Measurements from ENCODE around the gene COL23A1. TPM values are rescaled to one million over a fixed set of nuclear protein-coding genes. Genes with fewer than 3 reads are reported as not detected.

COL23A1 gene
- total and polyA plus RNA-seq, 2 of the 8 experiments (the other 6 are each of a cell fraction or from before 2014, with no cell fraction given), result 3.1 to 4.7 TPM

GRCh38 chr5:178341851-178342140 lies 248.4 kb downstream of the COL23A1 start:
- no peak overlapping the region for H2BK120ac ChIP-seq (replicated peaks; ENCODE audit: low read depth, low read length)
- no peak overlapping the region for H2AK5ac ChIP-seq (ENCODE audit: low read depth, low read length)
- no peak overlapping the region for H3K14ac ChIP-seq (ENCODE audit: insufficient read length)
- H3K27ac ChIP-seq (ENCODE audit: low read depth, low read length), result no peak overlapping the region
- H3K36me3 ChIP-seq (ENCODE audit: control insufficient read depth in 2 of 4, insufficient read depth in 4 of 4, low read length in 3 of 4), result no peaks in the 10 kb centered on the region
- WGBS, 2 experiments (ENCODE audit: extremely low coverage in 1 of 2, insufficient coverage in 1 of 2, insufficient read length in 1 of 2, insufficient replicate concordance in 2 of 2, low coverage in 1 of 2, low lambda C conversion rate in 2 of 2, missing lambda C conversion rate in 1 of 2), result 90% methylated on average over 10 of the region's 10 CpGs; no CpG with 5 or more reads in 1 of the 2 experiments
- no peaks in the 10 kb centered on the region for H3K9me3 ChIP-seq (ENCODE audit: insufficient read depth in 2 of 2, low read depth in 1 of 2, low read length in 1 of 2)
- 0 out of 2 replicates have a peak, but pooled peaks cover 1% of the 10 kb centered on the region for H3K23me2 ChIP-seq (ENCODE audit: low read depth, low read length)
- H2BK20ac ChIP-seq (ENCODE audit: low read length), result no peak overlapping the region
- H3K4ac ChIP-seq (replicated peaks; ENCODE audit: insufficient read length, low read depth, low read length), result no peak overlapping the region
- no peak overlapping the region for H2AFZ ChIP-seq (ENCODE audit: low read length)
- 0 out of 7 replicates have a peak, but pooled peaks cover 0 to 3% (median 0%) of the 10 kb centered on the region in 4 experiments for H3K4me1 ChIP-seq (replicated peaks in 1 of 4; ENCODE audit: control insufficient read depth in 3 of 4, insufficient read depth in 4 of 4, low read length in 3 of 4)
- H3K79me2 ChIP-seq (ENCODE audit: control insufficient read depth in 1 of 2, insufficient read depth in 2 of 2, low read length in 2 of 2), result no peaks in the 10 kb centered on the region
- no peak overlapping the region for H4K91ac ChIP-seq (replicated peaks; ENCODE audit: insufficient read length, low read length)
- peak overlapping the region; percentile 57; the same call in 1 of the 2 replicates for H4K8ac ChIP-seq (ENCODE audit: extremely low read depth, insufficient read depth, low read length)
- TF ChIP-seq FOSL1 (IDR thresholded peaks at IDR 0.05; ENCODE audit: insufficient read depth, low read depth, low read length), result no peak
- TF ChIP-seq ASH2L (IDR thresholded peaks at IDR 0.05; ENCODE audit: low read length), result no peak
- no peak for TF ChIP-seq SIX5 (IDR thresholded peaks at IDR 0.05; ENCODE audit: low read depth, low read length)
- TF ChIP-seq CHD2 (IDR thresholded peaks at IDR 0.05; ENCODE audit: low read length), result no peak
- no peak for TF ChIP-seq TAF1 (IDR thresholded peaks at IDR 0.05; ENCODE audit: low read depth, low read length)
- TF ChIP-seq MAX (IDR thresholded peaks at IDR 0.05), result no peak
- no peak for TF ChIP-seq CTBP2 (IDR thresholded peaks at IDR 0.05; ENCODE audit: borderline replicate concordance, insufficient read depth, insufficient read length, low read length)
- no peak overlapping the region for H3K4me3 ChIP-seq (ENCODE audit: extremely low read depth in 1 of 4, insufficient read depth in 2 of 4, low read depth in 3 of 4, low read length in 4 of 4)
- POLR2A ChIA-PET (ENCODE audit: partially characterized antibody), result interaction anchor here (0.5 kb wide), 1 partner anchor 67 kb away, joined by 3 read pairs; no protein-coding TSS in a partner anchor
- H2BK5ac ChIP-seq (ENCODE audit: low read depth, low read length), result no peak overlapping the region
- no peak overlapping the region for H4K5ac ChIP-seq (ENCODE audit: insufficient read length, low read depth, low read length)
- FAIRE-seq, result no peak
- no peak overlapping the region for H2BK12ac ChIP-seq (ENCODE audit: low read depth, low read length)
- H3K79me1 ChIP-seq (ENCODE audit: low read depth, low read length), result no peaks in the 10 kb centered on the region
- H2BK15ac ChIP-seq (ENCODE audit: low read length), result no peak overlapping the region
- no peak for DNase-seq (ENCODE audit: low read depth in 1 of 2, low spot score in 2 of 2)
- H3K23ac ChIP-seq (ENCODE audit: insufficient read length), result no peak overlapping the region
- H3K4me2 ChIP-seq (ENCODE audit: insufficient read depth in 1 of 2, low read depth in 2 of 2, low read length in 2 of 2), result no peak overlapping the region
- H3K27me3 ChIP-seq (replicated peaks in 1 of 4; ENCODE audit: control insufficient read depth in 3 of 4, extremely low read depth in 1 of 4, insufficient read depth in 3 of 4, low read length in 3 of 4), result no peaks in the 10 kb centered on the region
- H3K18ac ChIP-seq (ENCODE audit: extremely low read depth, low read length), result no peak overlapping the region
- no peak overlapping the region for H3K9ac ChIP-seq (replicated peaks in 1 of 4; ENCODE audit: extremely low read depth in 1 of 4, low read depth in 3 of 4, low read length in 3 of 4)
- CTCF ChIA-PET (ENCODE audit: partially characterized antibody), result interaction anchor here (1.0 kb wide), 1 partner anchor 45 kb away, joined by 3 read pairs; no protein-coding TSS in a partner anchor
- H4K20me1 ChIP-seq (replicated peaks in 1 of 2; ENCODE audit: control insufficient read depth in 1 of 2, insufficient read depth in 2 of 2, low read length in 2 of 2), result peaks cover 0 to 2% of the 10 kb centered on the region in 2 experiments
- no peak overlapping the region for H3K56ac ChIP-seq (replicated peaks; ENCODE audit: insufficient read length, low read depth, low read length)

All from H1 (cell line).